Immature natural killer cell (primary cell): ENCODE results near the gene ACTR5. TPM values are rescaled to one million over a fixed set of nuclear protein-coding genes. Genes with fewer than 3 reads are reported as not detected.
A peak's percentile ranks its signal among the peaks of the same experiment; 100 is the strongest.

ENCODE experiments used
- DNase-seq, 3 donors: peaks; one replicate each; pipeline ENCODE4 v3.0.0; 2022; ENCODE audit warnings: mixed read lengths in 1 of 3
- H3K27ac Mint-ChIP-seq, 6 donors: one replicate each; pipeline ENCODE4 v1.8.0; 2020; ENCODE audit warnings: mixed read lengths in 6 of 6, mild to moderate bottlenecking in 5 of 6, inconsistent platforms in 4 of 6, moderate library complexity in 3 of 6
- H3K27me3 Mint-ChIP-seq, 3 donors: one replicate each; pipeline ENCODE4 v1.8.0; 2020 to 2021; ENCODE audit warnings: low read depth in 3 of 3, mild to moderate bottlenecking in 3 of 3, mixed read lengths in 3 of 3, moderate library complexity in 3 of 3, inconsistent platforms in 1 of 3
- H3K36me3 Mint-ChIP-seq, 3 donors: one replicate each; pipeline ENCODE4 v1.8.0; 2020; ENCODE audit warnings: mixed read lengths in 3 of 3, inconsistent platforms in 2 of 3, mild to moderate bottlenecking in 2 of 3
- H3K4me1 Mint-ChIP-seq, 2 donors: one replicate each; pipeline ENCODE4 v1.8.0; 2020; ENCODE audit warnings: inconsistent platforms in 2 of 2, mild to moderate bottlenecking in 2 of 2, mixed read lengths in 2 of 2, moderate library complexity in 1 of 2
- H3K4me3 Mint-ChIP-seq, 5 donors: one replicate each; pipeline ENCODE4 v1.8.0; 2020; ENCODE audit warnings: mild to moderate bottlenecking in 5 of 5, mixed read lengths in 5 of 5, inconsistent platforms in 3 of 5, moderate library complexity in 3 of 5
- H3K9me3 Mint-ChIP-seq, 6 donors: one replicate each; pipeline ENCODE4 v1.8.0; 2020; ENCODE audit warnings: mild to moderate bottlenecking in 6 of 6, mixed read lengths in 6 of 6, inconsistent platforms in 4 of 6, moderate library complexity in 3 of 6
- polyA plus RNA-seq, 3 donors: library from polyadenylated mRNA; unstranded; fragments of 300-500 nt; fragmentation: Illumina TruSeq; gene quantifications; one replicate each; pipeline ENCODE4 v1.2.3, GENCODE V29; 2021

Gene ACTR5
- polyA plus RNA-seq, 3 donors from 2014 or later: 8.0 to 11.1 (median 8.7) TPM

DNA sequence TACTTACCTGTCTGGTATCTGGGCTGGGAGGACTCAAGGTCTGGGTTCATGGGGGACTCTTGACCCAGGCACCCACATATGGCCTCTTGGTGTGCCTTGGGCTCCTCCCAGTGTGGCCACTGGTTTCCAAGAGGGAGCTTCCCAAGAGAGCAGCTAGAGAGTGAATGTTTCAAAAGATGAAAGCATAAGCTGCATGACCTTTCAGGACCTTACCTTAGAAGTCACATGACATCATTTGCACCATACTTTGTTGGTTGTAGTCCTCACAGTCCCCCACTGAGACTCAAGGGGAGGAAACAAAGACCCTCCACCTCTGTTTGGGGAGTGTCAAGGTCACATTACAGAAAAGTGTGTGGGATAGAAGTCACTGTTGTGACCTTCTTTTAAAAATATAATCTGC is 13.9 kb downstream of the ACTR5 start:
- Mint-ChIP-seq H3K36me3 (peaks cover 44 to 71% (median 53%) of the 10 kb centered on the region in 3 donors), H3K27ac (no peak overlapping the region), H3K9me3 (no peaks in the 10 kb centered on the region), H3K4me1 (peaks cover 0 to 2% of the 10 kb centered on the region in 2 donors), H3K4me3 (no peak overlapping the region), H3K27me3 (peaks cover 0 to 6% (median 0%) of the 10 kb centered on the region in 3 donors)
- DNase-seq: no peak

- Mint-ChIP-seq H3K4me1 (peaks cover 0 to 2% of the 10 kb centered on the region in 2 donors), H3K4me3 (no peak overlapping the region), H3K27me3 (peaks cover 0 to 6% (median 0%) of the 10 kb centered on the region in 3 donors), H3K9me3 (no peaks in the 10 kb centered on the region), H3K36me3 (peaks cover 43 to 76% (median 53%) of the 10 kb centered on the region in 3 donors), H3K27ac (peak overlapping the region in 3 of 6 donors; percentile 5 to 22 (median 8))
- DNase-seq: no peak
Observed at GRCh38 chr20:38763616-38764015, 15.4 kb downstream of the ACTR5 start.

DNA sequence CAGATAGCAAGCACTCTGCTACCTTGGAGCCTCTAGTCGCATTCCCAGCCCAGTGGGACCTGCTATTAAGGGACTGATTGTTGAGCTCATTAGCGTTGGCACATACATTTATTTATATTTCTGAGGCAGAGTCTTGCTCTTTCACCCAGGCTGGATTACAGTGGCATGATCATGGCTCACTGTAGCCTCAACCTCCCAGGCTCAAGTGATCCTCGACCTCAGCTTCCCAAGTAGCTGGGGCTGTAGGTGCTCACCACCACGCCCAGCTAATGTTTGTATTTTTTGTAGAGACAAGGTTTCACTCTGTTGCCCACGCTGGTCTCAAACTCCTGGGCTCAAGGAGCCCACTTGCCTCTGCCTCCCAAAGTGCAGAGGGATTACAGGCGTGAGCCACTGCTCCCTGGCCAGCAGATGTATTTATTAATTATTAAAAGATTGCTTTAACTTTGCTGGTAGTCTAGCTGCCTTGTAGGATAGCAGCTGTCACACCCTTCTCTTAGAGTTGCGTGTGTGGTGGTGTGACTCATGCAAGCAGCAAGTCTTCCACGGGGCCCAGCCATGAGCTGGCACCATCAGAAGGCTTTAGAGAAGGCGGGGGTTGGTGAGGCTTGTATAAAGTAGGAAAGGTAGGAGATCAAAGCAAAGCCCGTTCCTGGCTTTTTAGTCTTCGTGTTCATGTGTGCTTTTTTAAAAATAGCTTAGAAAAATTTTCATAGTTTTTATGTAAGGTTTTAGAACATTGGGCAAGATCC is 16.5 kb downstream of the ACTR5 start:
- Mint-ChIP-seq H3K9me3 (no peaks in the 10 kb centered on the region), H3K27ac (peak overlapping the region in 1 of 6 donors; percentile 77), H3K36me3 (peaks cover 48 to 76% (median 49%) of the 10 kb centered on the region in 3 donors), H3K4me1 (peaks cover 0 to 2% of the 10 kb centered on the region in 2 donors), H3K4me3 (no peak overlapping the region), H3K27me3 (peaks cover 0 to 6% (median 0%) of the 10 kb centered on the region in 3 donors)
- DNase-seq: peak in 1 of 3 donors; percentile 31

DNA sequence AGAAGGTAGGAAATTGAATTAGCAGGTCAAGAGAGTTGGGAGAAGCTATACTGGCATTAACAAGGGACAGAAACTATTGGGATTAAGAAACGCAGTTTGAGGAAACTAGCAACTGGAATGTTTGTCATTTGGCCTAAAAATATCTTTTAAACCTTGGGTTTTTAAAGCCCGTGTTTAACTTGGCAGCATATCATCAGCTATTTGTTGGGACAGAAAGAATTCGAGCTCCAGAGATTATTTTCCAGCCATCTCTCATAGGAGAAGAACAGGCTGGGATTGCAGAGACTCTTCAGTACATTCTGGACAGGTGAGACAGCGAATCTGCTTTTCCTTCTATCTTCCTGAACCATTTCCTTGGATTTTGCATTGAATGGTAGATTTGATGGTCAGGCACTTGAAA is 17.8 kb downstream of the ACTR5 start:
- DNase-seq: no peak
- Mint-ChIP-seq H3K4me1 (peaks cover 0 to 2% of the 10 kb centered on the region in 2 donors), H3K36me3 (peaks cover 36 to 63% (median 40%) of the 10 kb centered on the region in 3 donors), H3K4me3 (no peak overlapping the region), H3K27ac (peak overlapping the region in 1 of 6 donors; percentile 32), H3K9me3 (no peaks in the 10 kb centered on the region), H3K27me3 (peaks cover 0 to 6% (median 0%) of the 10 kb centered on the region in 3 donors)

- no peak for DNase-seq
- Mint-ChIP-seq H3K27me3 (no peaks in the 10 kb centered on the region), H3K9me3 (no peaks in the 10 kb centered on the region), H3K36me3 (peaks cover 34 to 48% (median 35%) of the 10 kb centered on the region in 3 donors), H3K4me3 (no peak overlapping the region), H3K27ac (peak overlapping the region in 2 of 6 donors; percentile 35 to 54), H3K4me1 (peaks cover 0 to 3% of the 10 kb centered on the region in 2 donors)
Observed at GRCh38 chr20:38769376-38770295, 21.4 kb downstream of the ACTR5 start.

- DNase-seq: no peak
- Mint-ChIP-seq H3K4me3 (no peak overlapping the region), H3K36me3 (peaks cover 34 to 50% (median 35%) of the 10 kb centered on the region in 3 donors), H3K9me3 (no peaks in the 10 kb centered on the region), H3K4me1 (peaks cover 6 to 12% of the 10 kb centered on the region in 2 donors), H3K27me3 (no peaks in the 10 kb centered on the region), H3K27ac (no peak overlapping the region)
Observed at GRCh38 chr20:38770546-38770945, 22.3 kb downstream of the ACTR5 start.

- no peaks in the 10 kb centered on the region for H3K9me3 Mint-ChIP-seq
- no peak overlapping the region for H3K4me3 Mint-ChIP-seq
- peaks cover 34 to 46% (median 35%) of the 10 kb centered on the region in 3 donors for H3K36me3 Mint-ChIP-seq
- peak overlapping the region in 4 of 6 donors; percentile 19 to 68 (median 50) for H3K27ac Mint-ChIP-seq
- H3K4me1 Mint-ChIP-seq: peaks cover 10 to 16% of the 10 kb centered on the region in 2 donors
- H3K27me3 Mint-ChIP-seq: no peaks in the 10 kb centered on the region
- DNase-seq: no peak
Observed at GRCh38 chr20:38770970-38771369, 22.7 kb downstream of the ACTR5 start.

DNA sequence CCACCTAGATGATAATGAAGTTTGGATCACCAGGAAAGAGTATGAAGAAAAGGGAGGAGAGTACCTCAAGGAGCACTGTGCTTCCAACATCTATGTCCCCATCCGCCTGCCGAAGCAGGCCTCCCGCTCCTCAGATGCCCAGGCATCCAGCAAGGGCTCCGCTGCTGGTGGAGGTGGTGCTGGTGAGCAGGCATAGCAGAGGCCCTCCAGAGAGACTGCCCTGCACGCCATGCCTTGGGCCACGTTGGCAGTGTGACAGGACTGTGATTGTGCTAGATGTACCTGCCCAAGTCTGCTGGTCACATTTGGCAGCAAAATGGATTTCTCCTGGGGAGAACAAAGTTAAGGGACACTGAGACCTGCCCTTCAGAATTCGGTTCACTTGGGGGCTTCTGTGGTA is 23.4 kb downstream of the ACTR5 start:
- Mint-ChIP-seq H3K27me3 (peaks cover 0 to 3% (median 0%) of the 10 kb centered on the region in 3 donors), H3K36me3 (peaks cover 30 to 40% (median 34%) of the 10 kb centered on the region in 3 donors), H3K27ac (peak overlapping the region in 3 of 6 donors; percentile 14 to 68 (median 63))

DNA sequence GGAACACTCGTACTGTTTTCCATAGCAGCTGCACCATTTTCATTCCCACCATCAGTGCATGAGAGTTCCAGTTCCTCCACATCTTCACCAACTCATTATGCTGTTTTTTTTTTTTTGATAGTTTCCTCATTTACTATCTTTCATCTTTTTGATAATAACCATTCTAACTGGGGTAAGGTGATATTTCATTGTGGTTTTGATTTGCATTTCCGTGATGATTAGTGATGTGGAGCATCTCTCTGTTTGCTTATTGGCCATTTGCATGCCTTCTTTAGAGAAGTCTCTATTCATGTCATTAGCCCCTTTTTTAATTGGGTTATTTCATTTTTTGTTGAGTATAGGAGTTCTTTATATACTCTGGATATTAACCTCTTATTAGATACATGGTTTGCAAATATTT is 25.9 kb downstream of the ACTR5 start:
- Mint-ChIP-seq H3K4me3 (no peak overlapping the region), H3K36me3 (peaks cover 22 to 27% (median 25%) of the 10 kb centered on the region in 3 donors), H3K27me3 (peaks cover 0 to 3% (median 0%) of the 10 kb centered on the region in 3 donors), H3K4me1 (peaks cover 25 to 29% of the 10 kb centered on the region in 2 donors), H3K9me3 (no peaks in the 10 kb centered on the region), H3K27ac (peak overlapping the region; percentile 33 to 98 (median 90))
- DNase-seq: no peak

More for the DNA sequence above, 23.4 kb downstream of the ACTR5 start:
- H3K4me3 Mint-ChIP-seq: no peak overlapping the region
- peaks cover 16 to 23% of the 10 kb centered on the region in 2 donors for H3K4me1 Mint-ChIP-seq
- no peaks in the 10 kb centered on the region for H3K9me3 Mint-ChIP-seq
- DNase-seq: no peak

GRCh38 chr20:38776363-38776762 is 28.1 kb downstream of the ACTR5 start:
- peaks cover 25 to 29% of the 10 kb centered on the region in 2 donors for H3K4me1 Mint-ChIP-seq
- H3K9me3 Mint-ChIP-seq: no peaks in the 10 kb centered on the region
- H3K4me3 Mint-ChIP-seq: peak overlapping the region; percentile 68 to 90 (median 77)
- H3K36me3 Mint-ChIP-seq: peaks cover 18 to 28% (median 27%) of the 10 kb centered on the region in 3 donors
- peak; percentile 56 to 79 (median 58) for DNase-seq
- H3K27ac Mint-ChIP-seq: peak overlapping the region; percentile 85 to 98 (median 92)
- peaks cover 0 to 4% (median 3%) of the 10 kb centered on the region in 3 donors for H3K27me3 Mint-ChIP-seq

DNA sequence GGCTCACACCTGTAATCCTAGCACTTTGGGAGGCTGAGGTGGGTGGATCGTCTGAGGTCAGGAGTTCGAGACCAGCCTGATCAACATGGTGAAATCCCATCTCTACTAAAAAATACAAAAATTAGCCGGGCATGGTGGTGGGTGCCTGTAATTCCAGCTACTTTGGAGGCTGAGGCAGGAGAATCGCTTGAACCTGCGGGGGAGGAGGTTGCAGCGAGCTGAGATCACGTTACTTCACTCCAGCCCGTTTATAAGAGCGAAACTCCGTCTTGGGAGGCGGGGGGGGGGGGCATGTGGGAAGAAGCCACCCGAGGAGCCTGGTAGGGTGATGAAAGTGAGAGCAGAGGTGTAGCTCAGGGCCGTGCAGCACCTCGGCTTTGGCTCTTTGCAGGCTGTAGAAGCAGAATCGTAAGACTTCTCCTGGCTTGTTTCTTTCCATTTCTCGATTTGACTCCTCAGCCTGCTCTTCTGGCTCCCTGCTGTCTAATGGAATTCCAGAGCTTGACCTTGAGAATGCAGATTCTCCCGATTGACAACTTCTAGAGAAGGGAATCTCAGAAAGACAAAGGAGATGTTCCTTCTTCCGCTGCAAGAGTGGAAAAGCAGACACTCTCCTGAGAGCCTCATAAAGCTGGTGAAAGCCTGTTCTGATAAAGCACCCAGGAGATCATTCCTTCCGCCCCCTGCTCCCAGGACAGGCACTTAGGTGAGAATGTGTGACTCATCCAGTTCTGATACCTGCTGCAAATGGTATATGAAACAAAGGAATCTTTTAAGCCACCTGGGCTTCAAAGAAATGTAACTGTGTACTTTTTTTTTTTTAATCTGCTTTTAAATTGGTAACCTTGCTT is 31.2 kb downstream of the ACTR5 start:
- Mint-ChIP-seq H3K36me3 (peaks cover 4 to 11% (median 8%) of the 10 kb centered on the region in 3 donors), H3K4me3 (no peak overlapping the region), H3K27me3 (peaks cover 0 to 8% (median 3%) of the 10 kb centered on the region in 3 donors), H3K27ac (peak overlapping the region in 2 of 6 donors; percentile 34 to 49), H3K9me3 (no peaks in the 10 kb centered on the region), H3K4me1 (peaks cover 25 to 27% of the 10 kb centered on the region in 2 donors)
- no peak for DNase-seq

GRCh38 chr20:38782275-38782674 is 34.0 kb downstream of the ACTR5 start:
- H3K4me3 Mint-ChIP-seq: no peak overlapping the region
- no peaks in the 10 kb centered on the region for H3K9me3 Mint-ChIP-seq
- DNase-seq: no peak
- peak overlapping the region in 1 of 6 donors; percentile 36 for H3K27ac Mint-ChIP-seq
- peaks cover 0 to 6% (median 5%) of the 10 kb centered on the region in 3 donors for H3K36me3 Mint-ChIP-seq
- peaks cover 0 to 8% (median 0%) of the 10 kb centered on the region in 3 donors for H3K27me3 Mint-ChIP-seq
- H3K4me1 Mint-ChIP-seq: peaks cover 0 to 2% of the 10 kb centered on the region in 2 donors

- Mint-ChIP-seq H3K27ac (no peak overlapping the region), H3K36me3 (no peaks in the 10 kb centered on the region), H3K4me3 (no peak overlapping the region), H3K27me3 (no peaks in the 10 kb centered on the region), H3K4me1 (peaks cover 2 to 9% of the 10 kb centered on the region in 2 donors), H3K9me3 (no peaks in the 10 kb centered on the region)
- no peak for DNase-seq
Observed at GRCh38 chr20:38787870-38788269, 39.6 kb downstream of the ACTR5 start.
